Measurements from ENCODE around the gene ODAD4.

The ODAD4 gene

GRCh38 chr17:41930009-41930832 lies at the start of gene ODAD4:
TSS of gene ODAD4 (plus strand) at chr17:41930617. CDS start at chr17:41930724, 107 bp downstream.
- DNase-seq: peak; percentile 83 to 95 (median 90)

GRCh38 chr17:41882756-41883155 lies 47.7 kb upstream of the ODAD4 start:
- no peak for DNase-seq

DNA sequence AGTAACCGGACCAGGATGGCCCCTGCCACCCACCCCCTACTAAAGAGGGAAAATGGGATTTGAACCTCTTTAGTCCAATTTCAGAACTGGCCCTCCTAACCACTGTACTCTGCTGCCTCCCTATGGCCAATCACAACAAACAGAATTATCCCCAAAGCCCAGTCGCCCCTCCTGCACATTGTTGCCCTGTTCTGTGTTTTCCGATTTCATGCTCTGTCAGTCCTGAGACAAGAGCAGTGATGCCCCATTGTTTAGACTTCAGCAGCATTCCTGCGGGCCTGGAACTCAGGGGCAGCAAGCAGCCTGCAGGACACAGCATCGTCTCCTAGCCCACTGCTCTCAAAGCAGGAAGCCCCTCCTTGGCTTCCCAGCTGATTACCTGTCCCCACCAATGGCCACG lies 44.7 kb upstream of the ODAD4 start:
- DNase-seq: no peak

- DNase-seq: no peak
Measured at GRCh38 chr17:41888332-41888965, 42.0 kb upstream of the ODAD4 start.

DNA sequence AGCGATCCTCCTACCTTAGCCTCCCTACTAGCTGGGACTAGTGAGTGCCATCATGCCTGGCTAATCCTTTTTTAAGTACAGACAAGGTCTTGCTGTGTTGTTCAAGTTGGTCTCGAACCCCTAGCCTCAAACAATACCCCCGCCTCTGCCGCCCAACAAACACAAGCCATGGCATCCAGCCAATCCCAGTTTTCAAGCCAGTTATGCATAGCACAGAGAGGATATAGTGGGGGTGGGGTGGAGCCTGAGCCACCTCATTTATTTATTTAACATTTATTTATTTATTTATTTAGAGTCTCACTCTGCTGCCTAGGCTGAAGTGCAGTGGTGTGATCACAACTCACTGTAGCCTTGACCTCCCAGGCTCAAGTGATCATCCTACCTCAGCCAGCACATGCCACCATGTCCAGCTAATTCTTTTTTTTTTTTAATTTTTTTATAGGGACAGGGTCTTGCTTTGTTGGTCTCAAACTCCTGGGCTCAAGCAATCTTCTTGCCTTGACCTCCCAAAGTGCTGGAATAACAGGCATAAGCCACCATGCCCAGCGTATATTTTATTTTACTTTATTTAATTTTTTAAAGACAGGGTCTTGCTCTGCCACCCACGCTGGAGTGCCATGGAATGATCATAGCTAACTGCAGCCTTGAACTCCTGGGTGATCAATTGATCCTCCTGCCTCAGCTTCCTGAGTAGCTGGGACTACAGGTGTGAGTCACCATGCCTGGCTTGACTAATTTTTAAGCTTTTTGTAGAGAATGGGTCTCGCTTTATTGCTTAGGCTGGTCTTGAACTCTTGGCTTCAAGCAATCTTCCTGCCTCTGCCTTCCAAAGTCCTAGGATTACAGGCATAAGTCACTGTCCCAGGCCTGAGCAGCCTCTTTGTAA lies 39.0 kb upstream of the ODAD4 start:
- DNase-seq: no peak

GRCh38 chr17:41892021-41892376 lies 38.4 kb upstream of the ODAD4 start:
- no peak for DNase-seq

DNA sequence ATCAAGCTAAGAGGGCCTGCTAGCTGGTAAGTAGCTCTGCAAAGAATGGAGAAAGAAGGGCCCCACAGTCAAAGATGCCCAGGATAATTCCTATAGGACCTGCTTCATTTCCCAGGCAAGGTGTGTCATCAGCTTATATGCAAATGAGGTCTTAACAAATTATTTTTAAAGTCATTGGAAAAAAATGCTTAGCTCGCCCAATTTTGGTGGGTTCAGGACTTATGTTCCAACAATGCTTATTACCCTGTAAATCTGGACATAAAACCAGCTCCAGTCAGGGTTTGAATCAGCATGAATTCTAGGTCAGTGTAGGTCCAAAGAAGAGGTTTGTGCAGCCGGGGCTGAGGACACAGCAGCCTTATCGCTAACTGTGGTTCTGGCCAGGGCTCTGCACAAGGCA lies 37.0 kb upstream of the ODAD4 start:
- no peak for DNase-seq

DNA sequence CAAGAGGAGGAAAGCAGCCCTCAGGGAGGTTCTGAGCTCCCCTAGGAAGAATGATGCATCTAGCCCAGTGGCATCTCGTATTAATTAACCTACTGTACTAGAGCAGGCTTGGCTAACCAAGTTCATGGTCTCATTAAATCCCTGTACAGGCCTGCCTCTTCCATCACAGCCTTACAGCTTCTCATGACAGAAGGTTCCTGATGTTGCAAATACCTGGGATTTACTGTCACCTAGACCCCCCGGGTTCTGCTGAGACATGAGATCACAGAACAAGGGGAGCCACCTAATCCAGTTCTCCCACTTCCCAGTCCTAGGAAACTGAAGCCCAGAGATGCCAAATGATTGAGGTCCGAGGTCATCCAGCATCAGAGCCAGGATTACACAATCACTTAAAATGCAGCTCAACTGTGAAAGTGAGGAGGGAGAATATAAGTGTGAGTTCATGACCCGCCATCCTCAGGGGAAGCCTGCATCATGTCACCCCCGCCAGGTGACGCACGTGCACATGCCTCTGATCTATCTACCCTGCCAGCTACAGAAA lies 35.6 kb upstream of the ODAD4 start:
- no peak for DNase-seq

DNA sequence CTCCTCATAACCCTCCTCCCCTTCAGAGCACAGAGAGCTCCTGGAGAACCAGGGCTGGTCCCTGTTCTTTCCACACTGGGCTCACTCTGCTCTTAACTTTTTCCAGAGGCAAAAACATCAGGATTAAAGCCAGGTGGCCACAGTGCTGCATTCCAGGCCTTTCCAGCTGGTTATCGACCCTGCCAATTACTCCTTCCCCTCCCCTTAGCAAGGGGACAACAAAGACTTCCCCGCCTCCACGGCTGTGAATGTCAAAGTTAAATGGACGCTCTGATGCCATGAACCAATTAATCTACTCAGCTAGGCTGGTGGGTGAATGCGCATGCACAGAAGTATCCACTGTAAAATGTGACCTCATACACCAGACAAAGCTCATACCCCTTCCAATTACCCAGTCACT lies 34.8 kb upstream of the ODAD4 start:
- no peak for DNase-seq

- no peak for DNase-seq
Measured at GRCh38 chr17:41896726-41897125, 33.7 kb upstream of the ODAD4 start.

DNA sequence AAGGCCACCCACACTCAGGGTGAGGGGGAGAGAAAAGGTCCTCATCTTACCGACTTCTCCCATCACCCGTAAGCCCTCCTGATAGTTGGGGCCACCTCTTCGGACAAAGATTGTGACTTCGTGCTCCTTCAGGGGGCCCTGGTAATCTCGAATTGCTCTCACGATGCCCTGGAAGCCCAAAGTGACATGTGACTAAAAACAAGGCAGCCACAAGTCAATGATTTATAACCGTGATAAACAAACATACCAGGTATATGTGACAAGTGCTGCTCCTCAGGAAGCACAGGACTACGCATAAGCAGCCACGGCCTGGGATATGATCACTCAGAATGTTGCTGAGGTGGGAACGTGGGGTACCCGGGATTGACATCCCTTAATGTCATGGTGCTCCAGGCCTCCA lies 28.8 kb upstream of the ODAD4 start:
- DNase-seq: no peak

- no peak for DNase-seq
Measured at GRCh38 chr17:41904242-41904841, 26.1 kb upstream of the ODAD4 start.

DNA sequence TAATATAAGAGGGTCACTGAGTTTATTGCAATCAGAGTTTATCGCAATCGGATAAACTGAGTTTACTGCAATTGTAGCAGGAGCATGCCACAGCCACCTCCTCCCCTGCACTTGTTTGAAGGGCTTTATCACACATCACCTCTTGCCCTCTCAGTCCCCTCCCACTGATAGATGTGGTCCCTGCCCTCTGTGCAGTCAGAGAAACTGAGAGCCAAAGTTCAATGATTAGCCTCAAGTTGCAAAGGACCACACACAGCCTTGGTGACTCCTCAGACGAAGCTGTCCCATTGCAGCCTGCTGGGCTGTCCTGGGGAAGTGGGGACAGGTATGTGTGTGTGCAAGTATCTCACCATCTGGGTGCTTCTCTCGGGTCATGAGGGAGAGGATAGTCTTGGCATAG lies 25.2 kb upstream of the ODAD4 start:
- DNase-seq: no peak

GRCh38 chr17:41906465-41907184 lies 23.8 kb upstream of the ODAD4 start:
- DNase-seq: no peak

GRCh38 chr17:41907185-41907556 lies 23.2 kb upstream of the ODAD4 start:
- DNase-seq: no peak

GRCh38 chr17:41907633-41908539 lies 22.5 kb upstream of the ODAD4 start:
- DNase-seq: no peak

- DNase-seq: no peak
Measured at GRCh38 chr17:41909088-41909487, 21.3 kb upstream of the ODAD4 start.

DNA sequence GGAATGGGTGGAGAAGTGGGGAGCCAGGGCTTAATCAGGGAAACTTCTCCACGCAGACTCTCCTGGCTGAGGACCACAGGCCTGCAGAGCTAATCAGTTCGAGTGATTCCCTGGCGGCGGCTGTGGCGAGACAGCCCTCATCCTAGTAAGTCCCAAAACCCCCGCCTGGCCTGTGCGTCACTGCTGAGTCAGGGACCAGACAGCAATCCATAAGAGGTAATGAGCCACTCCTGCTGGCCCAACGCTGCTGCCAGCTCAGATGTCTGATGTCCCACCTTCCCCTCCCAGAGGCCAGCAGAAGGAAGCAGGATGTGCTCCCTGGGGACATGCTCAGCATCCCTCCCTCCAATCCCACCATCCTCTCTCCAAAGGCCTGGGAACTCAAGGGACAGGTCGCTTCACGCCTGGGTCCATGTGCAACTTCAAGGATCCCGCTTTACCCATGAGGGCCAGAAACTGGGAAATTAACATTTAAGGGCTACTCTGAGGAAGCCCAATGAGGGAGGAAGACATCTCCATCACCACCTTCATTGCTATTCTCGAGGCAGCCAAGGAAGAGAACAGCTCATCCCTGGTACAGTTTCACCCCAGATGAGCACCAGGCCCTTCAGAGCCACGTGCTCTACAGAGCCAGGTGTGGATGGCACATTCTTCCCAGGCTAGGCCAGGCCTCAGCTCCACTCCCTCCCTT lies 19.6 kb upstream of the ODAD4 start:
- no peak for DNase-seq

DNA sequence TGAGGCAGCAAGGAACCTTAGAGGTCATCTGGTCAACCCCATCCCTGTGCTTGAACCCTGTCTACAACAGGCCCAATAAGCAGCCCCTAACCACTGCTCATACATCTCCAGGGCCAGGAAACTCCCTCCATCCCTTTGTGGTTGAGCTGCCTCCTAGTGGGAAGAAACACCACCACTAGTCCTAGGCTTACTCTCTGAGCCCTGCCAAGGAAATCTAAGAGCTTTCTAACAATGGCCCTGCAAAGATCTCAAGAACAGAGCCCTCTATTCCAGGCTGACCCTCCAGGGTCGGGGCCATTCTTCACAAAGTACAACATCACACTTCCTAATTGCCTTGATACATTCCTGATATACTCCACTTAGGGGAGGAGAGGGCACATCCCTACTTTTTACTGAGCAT lies 17.5 kb upstream of the ODAD4 start:
- no peak for DNase-seq

DNA sequence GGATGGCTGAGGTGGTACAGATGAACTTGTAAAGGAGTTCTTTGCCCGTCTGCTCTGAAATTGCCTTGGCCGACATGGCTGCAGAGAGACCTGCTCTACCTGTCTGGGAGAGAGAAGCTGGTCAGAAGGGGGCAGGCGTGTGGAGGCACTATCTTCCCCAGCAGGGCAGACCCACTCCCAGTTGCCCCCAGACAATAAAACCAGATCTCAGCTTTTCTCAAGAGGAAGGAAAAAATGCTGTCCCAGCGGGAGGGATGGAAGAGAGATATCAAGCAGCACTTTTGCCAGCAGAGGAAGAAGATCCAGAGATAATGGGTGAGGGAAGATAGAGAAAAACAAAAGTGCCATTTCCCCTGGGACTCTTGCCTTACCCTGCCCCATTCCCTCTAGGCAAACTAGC lies 16.6 kb upstream of the ODAD4 start:
- DNase-seq: no peak

GRCh38 chr17:41914358-41914766 lies 16.1 kb upstream of the ODAD4 start:
- DNase-seq: no peak
